GM18861 (cell line): Measurements from ENCODE around the gene PLXNB1.

ENCODE experiments used
- ATAC-seq: cut with Tn5 transposase; IDR thresholded peaks from one replicate; pipeline ENCODE4 v1.9.1; 2021; ENCODE audit not compliant: unreplicated experiment

PLXNB1 gene

DNA sequence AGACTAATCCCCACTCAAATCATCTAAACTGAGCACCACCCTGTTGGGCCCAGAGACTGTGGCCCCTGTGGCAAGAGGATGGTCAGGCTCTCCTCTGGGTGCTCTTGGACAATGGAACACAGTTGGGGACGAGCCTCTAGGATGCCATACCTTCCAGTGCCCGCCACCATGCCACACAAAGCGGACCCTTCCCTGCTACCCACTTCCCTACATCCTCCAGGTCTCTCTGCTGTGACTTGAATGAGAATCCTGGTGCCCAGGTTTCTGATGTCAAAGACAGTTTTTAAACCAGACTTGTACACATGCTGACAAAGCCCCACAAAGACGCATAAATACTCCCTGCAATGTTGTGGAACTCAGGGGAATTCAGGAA lies 5.3 kb upstream of the PLXNB1 start:
- no peak for ATAC-seq

DNA sequence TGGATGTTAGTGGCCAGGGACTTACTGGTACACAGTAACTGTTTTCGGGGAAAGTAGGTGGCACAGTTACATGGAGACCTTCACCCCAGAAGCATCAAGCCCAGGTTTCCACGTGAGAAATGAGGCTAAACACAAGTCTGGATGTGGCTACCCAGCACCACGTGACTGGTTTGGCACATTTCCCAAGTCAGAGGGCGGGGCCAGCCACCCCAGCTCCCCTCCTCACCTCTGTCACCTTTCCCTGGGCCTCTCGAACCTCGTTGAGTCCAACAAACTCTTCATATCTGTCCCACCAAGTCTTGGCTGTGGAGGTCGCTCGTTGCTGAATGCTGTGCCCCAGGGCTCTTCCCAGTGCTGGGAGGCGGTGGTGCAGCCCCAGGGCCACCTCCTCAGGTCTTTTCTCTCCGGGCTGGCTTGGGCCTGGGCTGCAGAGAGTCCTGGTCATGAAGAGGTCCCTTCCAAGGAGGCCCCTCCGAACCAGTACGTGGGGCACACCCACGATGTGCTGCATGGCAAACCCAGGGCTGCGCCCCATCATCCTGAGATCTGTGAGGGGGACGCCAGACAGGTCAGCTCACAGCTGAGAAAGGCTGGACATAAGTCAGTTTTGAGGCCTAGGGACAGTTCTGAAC lies 4.8 kb upstream of the PLXNB1 start:
- ATAC-seq: no peak

DNA sequence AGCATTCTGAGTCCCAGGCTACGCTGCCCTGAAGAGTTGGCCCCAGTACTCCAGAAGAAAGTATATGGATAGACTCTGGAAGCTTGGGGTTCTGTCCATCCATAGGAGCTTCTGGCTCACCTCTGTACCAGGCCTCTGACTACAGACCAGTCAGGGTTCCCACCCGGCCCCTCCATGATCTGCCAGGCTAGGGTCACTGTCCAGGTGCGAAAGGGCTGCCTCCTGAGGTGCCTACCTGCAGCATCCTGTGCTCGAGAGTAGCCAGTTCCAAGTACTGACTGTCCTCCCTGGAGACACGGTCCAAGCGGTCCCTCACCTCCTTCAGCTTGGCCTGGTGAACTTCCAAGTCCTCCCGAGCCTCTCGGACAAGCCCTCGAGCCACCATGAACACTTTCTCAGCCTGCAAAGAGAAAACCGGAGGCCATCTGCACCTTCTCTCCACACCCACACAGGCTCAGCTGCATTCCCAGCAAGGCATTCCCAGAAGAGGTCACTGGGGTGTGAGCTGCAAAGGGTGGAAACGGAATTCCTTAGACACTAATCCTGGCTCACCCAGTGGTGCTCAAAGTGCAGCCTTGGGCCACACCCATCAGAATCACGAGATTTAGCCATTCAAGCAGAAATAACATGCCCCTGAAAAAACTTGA lies 3.7 kb upstream of the PLXNB1 start:
- no peak for ATAC-seq

DNA sequence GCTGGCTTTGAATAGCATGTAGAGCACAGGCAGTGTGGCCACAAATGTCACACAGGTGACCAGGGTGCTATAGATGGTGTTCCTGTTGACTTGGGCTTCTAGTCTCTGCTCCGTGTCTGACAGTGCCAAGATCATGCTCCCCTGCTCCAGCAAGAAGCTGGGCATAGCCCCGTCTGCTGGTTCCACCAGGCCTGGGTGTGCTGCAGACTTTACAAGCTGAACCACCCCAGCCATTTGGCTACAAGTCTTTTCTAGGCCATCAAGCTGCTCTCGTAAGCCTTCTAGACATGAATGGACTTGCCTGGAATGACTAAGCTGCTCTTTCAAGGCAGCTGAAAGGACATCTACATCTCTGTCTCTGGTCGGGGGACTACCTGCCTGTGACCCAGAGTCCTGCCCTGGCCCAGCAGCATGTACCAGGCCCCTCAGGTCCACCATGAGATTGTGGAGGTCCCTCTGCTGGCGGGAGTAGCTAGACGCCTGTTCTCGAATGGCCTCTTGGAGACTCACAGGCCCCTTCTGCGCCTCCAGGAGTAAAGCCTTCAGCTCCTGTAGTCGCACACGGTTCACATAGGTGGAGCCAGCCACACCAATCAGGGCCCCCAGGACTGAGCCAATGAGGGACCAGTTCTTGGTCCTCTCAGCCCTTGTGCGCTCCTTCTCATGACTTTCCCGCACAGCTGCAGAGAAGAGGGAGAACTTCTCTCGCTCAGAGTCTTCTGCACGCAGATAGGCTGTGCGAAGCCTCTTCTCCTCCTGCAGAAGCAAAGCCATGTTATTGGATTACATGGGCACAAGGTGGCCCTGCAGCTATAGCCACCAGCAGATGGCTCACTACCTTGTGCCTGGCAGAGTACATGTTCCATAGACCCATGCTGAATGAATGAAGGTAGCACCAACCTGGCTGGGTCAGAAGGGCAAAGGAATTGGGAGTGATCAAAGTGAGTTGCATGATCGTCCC lies 2.8 kb upstream of the PLXNB1 start:
- ATAC-seq: no peak

DNA sequence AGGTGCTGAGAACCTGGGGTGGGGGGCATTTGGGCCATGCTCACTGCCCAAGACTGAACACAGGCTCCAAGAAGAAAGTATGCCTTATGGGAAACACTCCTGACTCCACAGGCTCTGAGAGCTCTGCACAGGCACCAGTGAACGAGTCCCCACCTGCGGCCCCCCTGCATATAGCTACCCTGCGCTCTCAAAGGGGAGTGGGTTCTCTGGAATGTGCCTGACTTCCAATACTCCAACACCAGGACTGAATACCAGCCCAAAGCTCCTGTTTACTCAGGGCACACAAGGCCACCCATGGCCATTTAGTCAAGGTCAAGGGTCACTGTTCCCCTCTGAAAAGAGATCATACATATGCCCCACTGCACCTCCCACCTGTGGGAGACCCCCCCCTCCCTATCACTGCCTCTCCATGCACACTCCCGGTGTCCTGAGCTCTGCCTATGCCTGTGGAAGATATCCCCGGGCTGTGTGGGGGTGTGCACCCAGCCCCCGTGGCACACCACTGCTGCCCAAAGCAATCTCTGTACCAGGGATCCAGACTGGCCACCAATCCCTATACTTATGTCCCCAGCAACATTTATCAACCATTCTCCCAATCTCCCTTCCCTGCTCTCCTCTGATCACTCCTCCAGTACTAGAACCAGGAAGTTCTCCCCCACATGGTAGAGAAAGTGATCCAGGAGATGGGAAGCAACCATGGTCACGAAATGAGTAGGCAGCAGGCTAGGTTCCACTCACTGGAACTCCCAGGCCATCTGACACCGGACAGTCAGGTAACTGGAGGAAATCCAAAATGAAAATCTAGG lies 1.5 kb upstream of the PLXNB1 start:
- ATAC-seq: no peak

DNA sequence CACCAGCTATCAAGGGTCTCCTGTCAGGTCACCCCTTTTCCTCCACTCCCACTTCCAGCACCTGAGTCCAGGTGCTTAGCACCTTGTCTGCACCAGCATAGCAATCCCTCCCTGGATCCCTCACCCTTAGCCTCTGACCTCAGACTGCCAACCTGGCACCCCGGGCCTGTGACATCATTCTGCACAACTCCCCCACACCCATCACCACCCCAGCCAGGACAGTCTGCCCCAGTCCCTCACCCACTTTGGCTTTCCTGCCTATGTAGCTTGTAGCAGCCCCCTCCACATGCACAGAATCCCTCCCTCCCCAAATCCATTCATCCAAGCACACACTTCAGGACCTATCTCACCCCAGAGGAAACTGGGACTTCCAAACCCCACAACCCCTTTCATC lies 819 bp upstream of the PLXNB1 start:
- no peak for ATAC-seq

DNA sequence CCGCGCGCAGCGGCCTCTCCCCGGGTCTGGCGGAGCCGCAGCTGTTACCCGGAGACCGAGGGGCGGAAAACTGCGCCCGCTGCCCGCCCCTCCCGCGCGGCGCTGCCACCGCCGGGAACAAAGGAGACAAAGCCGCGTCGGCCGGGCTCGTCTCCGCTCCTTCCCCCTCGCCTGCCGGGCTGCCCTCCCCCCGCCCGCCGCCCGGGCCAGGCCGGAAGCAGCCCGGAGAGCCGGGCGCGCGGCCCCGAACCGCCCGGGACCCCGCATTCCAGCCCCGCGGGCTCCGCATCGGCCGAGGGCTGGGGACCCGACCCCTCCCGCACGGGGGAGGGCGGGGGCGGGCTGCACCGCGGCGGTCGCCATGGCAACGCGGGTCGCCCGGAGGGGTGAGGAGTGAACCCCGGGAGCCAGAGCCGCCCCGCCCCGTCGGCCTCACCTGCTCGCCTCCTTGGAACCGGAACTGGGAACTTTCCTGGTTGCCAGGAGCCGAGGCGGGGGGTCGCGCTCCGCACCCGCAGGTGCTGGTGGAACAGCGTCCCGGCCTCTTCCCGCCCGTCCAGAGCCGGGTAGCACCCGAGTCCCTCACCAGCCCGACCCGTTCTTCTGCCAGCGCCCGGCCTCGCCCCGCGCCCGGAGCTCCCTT lies 448 bp downstream of the PLXNB1 start:
- no peak for ATAC-seq

DNA sequence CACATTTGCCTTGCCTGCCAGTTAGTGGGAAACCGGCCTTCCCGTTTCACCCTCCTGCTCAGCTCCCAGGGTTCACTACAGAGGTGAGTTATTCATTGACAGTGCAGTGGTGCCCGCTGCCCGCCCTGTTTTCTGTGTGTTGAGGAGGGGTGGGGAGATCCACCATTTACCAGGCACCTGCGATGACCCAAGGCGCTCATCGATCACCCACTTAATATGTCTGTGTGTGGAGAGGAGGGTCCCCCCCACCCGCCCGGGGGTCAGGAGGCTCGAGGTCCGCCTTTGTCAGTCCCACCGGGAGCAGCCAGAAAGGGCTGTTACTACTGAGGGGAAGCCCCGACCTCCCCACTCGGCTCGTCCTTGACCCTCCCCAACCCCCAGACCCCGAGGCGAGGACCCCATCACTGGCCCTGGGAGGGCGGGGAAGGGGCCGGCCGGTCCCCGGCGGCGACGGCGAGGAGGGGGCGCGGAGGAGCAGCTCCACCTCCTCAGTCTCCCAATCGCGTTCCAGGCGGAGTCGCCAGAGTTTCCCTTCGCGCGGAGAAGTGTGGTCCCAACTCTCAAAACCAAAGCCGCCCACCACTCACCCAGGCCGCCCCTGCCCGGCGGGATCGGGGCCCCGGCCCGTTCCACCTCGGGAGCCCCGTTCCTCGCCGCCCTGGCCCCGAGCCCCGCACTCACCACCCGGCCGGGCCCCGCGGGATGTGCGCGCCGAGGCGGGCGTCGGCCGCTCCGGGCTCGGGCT lies 1.1 kb downstream of the PLXNB1 start:
- ATAC-seq: no peak

DNA sequence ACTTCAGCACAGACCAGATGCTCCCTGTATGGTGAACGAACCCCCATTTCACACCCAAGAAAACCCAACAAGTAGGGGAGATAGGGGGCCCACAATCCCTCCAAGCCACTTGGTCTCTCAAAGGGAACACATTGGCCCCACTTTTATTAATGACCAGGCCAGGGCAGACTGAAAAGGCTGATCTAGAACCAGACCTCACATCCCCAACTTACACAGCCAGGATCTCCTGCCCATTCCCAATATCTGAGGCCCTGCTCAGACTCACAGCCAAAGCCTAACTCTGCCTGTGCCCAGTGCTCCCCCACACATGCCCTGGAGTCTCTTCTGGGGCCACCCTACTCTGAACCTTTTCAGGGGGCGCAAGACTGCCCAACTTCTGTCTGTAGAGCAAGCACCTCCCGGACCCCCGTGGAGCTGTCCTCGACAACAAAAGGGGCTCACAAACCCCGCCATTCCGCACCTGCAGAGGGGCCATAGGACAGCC lies 1.8 kb downstream of the PLXNB1 start:
- no peak for ATAC-seq

DNA sequence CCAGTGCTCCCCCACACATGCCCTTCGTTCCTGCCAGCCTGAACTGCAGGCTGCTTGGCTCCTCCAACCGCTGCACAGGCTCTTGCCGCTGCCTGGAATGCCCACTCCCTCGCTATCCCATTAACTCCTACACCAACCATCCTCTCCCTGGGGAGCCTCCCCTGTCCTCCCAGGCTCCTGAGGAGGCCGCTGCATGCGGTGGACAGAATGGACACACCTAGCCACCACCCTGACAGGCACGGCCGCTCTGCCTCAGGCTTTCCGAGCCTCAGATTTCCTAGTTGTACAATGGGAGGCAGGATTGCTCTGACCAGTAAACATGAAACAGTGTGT lies 2.3 kb downstream of the PLXNB1 start:
- ATAC-seq: no peak

DNA sequence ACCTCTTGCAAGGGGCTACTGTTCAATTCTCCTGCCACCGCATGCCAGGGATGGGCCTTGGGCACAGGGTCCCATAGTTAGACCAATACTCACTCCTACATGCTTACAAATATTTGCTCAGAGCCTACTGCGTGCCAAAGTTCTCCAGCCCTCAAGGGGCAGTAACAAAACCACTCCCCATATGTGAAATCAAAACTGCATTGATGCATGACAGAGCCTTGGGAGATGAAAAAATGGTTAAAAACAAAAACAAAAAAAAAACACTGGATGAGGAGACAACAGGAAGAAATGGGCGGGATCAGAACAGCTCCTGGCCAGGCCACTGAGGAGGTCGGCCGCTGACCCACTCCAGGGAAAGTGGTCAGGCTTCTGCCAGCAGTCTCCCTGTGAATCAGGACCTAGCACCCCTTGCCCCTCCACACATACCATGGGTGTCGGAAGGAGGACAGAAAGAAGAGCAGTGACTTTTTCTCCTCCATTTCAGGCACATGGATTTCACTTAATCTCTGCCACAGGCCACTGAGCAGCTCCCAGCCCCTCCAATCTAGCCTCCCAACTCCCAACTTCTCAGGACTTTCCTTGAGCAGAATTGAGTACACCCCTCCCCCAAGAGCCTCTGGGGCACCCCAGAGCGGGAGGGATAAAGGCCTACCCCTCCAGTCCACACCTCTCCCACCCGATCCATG lies 2.8 kb downstream of the PLXNB1 start:
- ATAC-seq: no peak

DNA sequence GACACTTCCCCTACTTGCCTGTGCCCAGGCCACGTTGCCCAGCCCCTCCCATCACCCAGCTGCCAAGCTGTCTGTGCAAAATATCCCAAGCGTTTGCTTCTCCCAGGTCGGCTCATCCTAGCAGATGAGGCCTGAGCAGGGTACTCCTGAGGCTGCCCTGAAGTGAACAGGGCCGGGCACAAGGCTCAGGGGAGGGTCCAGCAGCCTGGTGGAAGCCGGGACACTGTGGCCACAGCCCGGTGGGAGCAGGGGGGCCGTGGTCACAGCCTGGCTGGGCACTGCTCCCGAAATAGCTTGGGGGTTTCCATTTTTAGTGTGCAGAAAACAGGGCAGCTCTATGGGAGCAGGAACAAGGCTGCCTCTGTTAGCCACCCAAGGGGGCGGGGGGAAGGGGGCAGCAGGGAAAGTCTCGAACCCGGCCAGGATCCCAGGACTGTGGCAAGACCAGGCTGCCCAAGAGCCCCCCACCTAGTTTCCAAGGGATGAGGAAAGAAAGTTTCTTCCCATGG lies 3.4 kb downstream of the PLXNB1 start:
- no peak for ATAC-seq

DNA sequence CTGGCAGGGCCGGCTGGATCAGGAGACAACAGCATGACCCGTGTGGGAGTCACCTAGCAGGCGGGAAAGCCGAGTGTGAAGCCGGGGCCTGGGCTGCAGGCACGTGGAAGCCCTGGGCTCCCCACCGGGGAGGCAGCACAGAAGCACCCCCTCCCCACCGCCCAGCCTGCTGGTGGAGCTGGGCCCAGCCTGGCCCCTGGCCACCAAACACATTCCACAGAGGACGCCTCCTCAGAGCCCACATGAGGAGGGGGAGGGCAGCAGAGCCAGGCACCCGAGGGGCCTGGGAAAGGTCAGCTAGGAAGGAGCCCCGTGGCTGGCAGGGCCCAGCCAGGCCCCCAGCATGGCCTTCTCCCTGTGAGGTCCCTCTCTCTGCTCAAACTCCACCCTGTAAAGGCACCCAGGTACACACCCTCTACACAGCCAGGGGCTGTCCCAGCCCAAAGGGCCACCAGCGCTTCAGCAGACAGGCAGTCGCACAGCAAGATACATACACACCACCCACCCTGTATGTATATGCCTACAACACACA lies 4.5 kb downstream of the PLXNB1 start:
- ATAC-seq: no peak

DNA sequence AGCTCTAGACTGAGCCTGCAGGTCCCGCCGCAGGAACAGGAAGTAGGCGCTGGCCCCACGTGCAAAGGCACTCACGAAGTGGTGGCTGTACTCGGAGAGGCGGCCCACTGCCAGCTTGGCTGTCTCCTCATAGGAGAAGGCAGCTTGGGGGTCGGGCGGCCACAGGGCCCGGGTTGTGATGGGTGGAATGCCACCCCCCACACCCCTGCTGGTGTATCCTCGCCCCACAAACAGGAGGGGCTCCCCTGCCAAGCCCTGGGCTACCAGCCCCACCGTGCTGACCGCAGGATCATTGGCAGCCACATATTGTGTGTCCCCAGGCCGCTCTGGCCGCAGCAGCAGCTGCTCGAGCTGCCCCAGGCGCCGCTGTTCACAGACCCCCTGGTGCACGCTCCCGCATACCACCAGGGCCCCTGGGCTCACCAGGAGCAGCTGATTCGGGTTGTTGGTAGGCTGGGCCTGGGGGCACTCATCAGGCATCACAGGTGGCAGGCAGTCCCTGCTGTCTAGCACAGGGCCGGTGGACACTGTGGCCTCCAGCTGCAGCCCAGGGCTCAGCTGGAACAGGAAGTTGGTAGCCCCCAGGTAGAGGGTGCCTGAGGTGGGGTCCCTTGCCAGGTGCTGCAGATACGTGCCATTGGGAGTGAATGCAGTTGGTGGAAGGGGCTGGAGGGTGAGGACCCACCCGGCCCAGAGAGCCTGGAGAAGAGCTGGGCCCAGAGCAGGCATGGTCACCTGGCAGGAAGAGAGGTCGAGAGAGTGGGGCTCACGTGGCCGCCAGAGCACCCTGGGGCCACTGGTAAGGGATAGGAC lies 5.8 kb downstream of the PLXNB1 start:
- ATAC-seq: no peak

DNA sequence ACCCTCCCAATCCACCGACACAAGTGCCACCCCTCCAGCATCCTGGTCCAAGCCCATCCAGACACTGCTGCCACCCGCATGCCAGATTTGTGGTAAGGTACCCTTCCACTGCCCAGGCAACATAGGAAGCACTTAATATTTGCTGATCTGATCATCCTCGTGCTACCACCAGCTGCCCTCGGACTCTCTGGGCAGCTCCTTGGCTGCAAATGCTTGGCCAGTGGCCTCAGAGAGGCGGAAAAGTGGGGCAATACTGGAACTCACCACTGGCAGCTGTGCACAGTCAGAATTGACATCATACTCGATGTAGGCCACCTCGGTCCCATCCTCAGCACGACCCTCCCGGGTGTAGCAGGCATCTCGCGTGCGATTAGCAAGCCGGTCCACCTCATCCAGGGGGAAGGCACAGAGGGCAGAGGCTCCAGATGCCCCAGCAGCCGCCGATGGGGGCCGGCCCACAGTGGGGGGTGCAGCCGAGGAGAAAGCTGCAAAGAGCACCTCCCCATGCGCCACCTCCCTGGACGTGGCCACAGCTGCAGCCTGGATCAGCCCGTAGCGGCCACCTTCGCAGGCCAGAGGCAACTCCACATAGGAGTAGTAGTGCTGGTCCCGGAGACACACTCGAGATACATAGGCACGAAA lies 6.5 kb downstream of the PLXNB1 start:
- ATAC-seq: no peak

DNA sequence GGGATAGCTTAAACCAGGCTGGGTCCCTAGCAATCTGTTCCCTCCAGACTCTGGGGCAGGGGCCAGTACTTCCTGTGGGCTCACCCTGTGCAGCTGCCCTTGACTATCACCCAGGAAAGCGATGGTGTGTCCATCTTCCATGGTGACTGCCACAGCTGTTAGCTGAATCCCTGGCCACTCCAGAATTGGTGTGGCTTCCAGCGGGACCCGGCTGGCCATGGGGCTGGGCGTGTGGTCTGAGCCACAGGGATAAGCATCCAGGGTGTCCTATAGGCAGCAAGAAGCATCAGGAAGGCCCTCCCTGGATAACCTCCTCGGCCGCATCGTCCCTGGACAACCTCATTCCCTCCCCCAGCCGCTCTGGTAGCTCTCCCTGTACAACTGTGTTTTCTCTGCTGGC lies 7.2 kb downstream of the PLXNB1 start:
- ATAC-seq: no peak

DNA sequence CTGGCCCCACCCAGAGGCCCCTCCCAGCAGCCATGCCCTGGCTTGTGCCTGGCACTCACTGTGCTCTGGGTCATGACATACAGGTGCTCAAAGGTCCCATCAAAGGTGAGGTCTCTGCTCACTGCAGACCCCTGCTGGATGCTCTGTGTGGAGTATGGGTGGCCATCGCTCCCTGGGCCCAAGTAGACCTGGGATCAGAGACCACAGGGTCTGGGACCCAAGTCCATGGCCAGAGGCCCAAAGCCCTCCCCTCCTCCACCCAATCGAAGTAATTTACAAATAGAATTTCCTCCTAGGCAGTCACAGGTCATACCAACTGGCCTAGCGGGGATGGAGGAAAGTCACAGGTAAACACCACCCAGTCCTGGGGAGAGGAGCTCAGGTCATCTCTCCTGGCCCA lies 7.6 kb downstream of the PLXNB1 start:
- no peak for ATAC-seq

DNA sequence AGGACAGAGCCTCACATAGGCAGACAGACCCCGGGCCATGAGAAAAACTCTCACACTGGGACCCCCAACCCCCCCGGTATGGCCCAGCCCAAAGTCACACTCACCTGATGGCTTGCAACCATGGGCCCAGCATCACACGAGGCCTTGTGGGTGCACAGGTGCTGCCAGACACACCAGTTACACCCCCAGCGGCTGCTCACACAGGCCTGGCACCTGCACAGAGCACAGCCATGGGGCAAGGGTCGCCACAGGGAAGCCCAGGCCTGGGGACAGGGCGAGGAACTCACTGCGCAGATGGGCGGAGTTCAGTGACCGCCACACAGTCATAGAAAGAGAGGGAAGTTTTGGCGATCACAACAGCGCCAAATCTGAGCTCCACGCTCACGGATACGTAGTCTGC lies 9.3 kb downstream of the PLXNB1 start:
- no peak for ATAC-seq
